SK-N-SH (cell line): ENCODE data around the gene ASIC1. TPM values are rescaled to one million over a fixed set of nuclear protein-coding genes. Genes with fewer than 3 reads are reported as not detected.
A peak's percentile ranks its signal among the peaks of the same experiment; 100 is the strongest.

Experiments
- CTCF ChIA-PET: fragments of 300-600, 350-600 bp; formaldehyde crosslinking; extraction: SDS; loops from one replicate; lab custom pipeline; 2021; lab: Yijun Ruan, JAX
- POLR2A ChIA-PET: fragments of 350-600 bp; sonication (Branson Sonifier 250); formaldehyde crosslinking; extraction: SDS; loops from one replicate; lab custom pipeline; 2020; ENCODE audit warnings: antibody characterized with exemption, inconsistent platforms; lab: Yijun Ruan, JAX
- DNase-seq: peaks from one replicate; pipeline ENCODE4 v3.0.0; 2012
- H2AFZ ChIP-seq: fragments of 200-600 bp; sonication (generic); 2 replicates; pipeline ENCODE4 v1.8.1; 2016; ENCODE audit warnings: antibody characterized with exemption, mild to moderate bottlenecking, low read depth
- H3F3A ChIP-seq: fragments of 200-600 bp; sonication (generic); replicated peaks from 2 replicates; pipeline ENCODE3; 2016; ENCODE audit warnings: antibody characterized with exemption, mild to moderate bottlenecking; ENCODE audit not compliant: insufficient read depth
- H3K27ac ChIP-seq, 2 experiments: fragments of 200-500 bp in 1 of 2; fragments of 200-600 bp in 1 of 2; sonication (Bioruptor generic) in 1 of 2; sonication (generic), shearing (Covaris generic) in 1 of 2; 2 replicates each; pipeline versions ENCODE4 v1.5.1 to v1.6.1; 2014 to 2016; ENCODE audit warnings: low read depth in 2 of 2, inconsistent platforms in 1 of 2, low read length in 1 of 2, mild to moderate bottlenecking in 1 of 2, mixed read lengths in 1 of 2
- H3K27me3 ChIP-seq: fragments of 200-600 bp; sonication (generic), shearing (Covaris generic); 2 replicates; pipeline ENCODE4 v1.6.1; 2016; ENCODE audit warnings: mixed run types; ENCODE audit not compliant: insufficient read depth
- H3K36me3 ChIP-seq, 2 experiments: fragments of 200-500 bp in 1 of 2; fragments of 200-600 bp in 1 of 2; sonication (Bioruptor generic) in 1 of 2; sonication (generic) in 1 of 2; replicated peaks in 1 of 2; 2 replicates each; pipeline versions ENCODE3 to v1.5.1; 2014 to 2016; ENCODE audit warnings: low read length in 1 of 2, mild to moderate bottlenecking in 1 of 2; ENCODE audit not compliant: insufficient read depth in 2 of 2, control insufficient read depth in 1 of 2
- H3K4me1 ChIP-seq, 2 experiments: fragments of 200-500 bp in 1 of 2; fragments of 200-600 bp in 1 of 2; sonication (Bioruptor generic) in 1 of 2; sonication (generic), shearing (Covaris generic) in 1 of 2; 2 replicates each; pipeline versions ENCODE4 v1.5.1 to v1.6.1; 2014 to 2016; ENCODE audit warnings: low read depth in 1 of 2, low read length in 1 of 2, mixed run types in 1 of 2; ENCODE audit not compliant: insufficient read depth in 2 of 2, control insufficient read depth in 1 of 2
- H3K4me2 ChIP-seq: fragments of 200-600 bp; sonication (generic), shearing (Covaris generic); 2 replicates; pipeline ENCODE4 v1.6.1; 2017; ENCODE audit warnings: mixed run types
- H3K4me3 ChIP-seq, 2 experiments: fragments of 200-500 bp in 1 of 2; fragments of 200-600 bp in 1 of 2; sonication (Bioruptor generic) in 1 of 2; sonication (generic), shearing (Covaris generic) in 1 of 2; 2 replicates each; pipeline versions ENCODE4 v1.5.1 to v1.8.1; 2014 to 2016; ENCODE audit warnings: low read depth in 2 of 2, inconsistent platforms in 1 of 2, low read length in 1 of 2, mild to moderate bottlenecking in 1 of 2, mixed read lengths in 1 of 2, moderate library complexity in 1 of 2
- H3K79me2 ChIP-seq: fragments of 200-600 bp; sonication (generic); 2 replicates; pipeline ENCODE4 v1.8.1; 2017; ENCODE audit warnings: mild to moderate bottlenecking; ENCODE audit not compliant: insufficient read depth
- H3K9ac ChIP-seq: fragments of 200-600 bp; sonication (generic); 2 replicates; pipeline ENCODE4 v1.6.1; 2017; ENCODE audit warnings: mixed run types
- H3K9me2 ChIP-seq: fragments of 200-600 bp; sonication (generic); 2 replicates; pipeline ENCODE4 v1.6.1; 2017; ENCODE audit warnings: mixed run types
- H3K9me3 ChIP-seq: fragments of 200-600 bp; sonication (generic); 2 replicates; pipeline ENCODE4 v1.6.1; 2017; ENCODE audit warnings: mixed run types, mild to moderate bottlenecking, moderate library complexity
- H4K20me1 ChIP-seq: fragments of 200-600 bp; sonication (generic); 2 replicates; pipeline ENCODE4 v1.6.1; 2017; ENCODE audit warnings: mild to moderate bottlenecking, mixed run types; ENCODE audit not compliant: insufficient read depth
- FOSL2 ChIP-seq: IDR thresholded peaks from 2 replicates; pipeline ENCODE4 v1.4.0; 2012; ENCODE audit warnings: low read depth, mild to moderate bottlenecking, moderate library complexity, borderline replicate concordance
- GATA2 ChIP-seq: sonication (generic); formaldehyde crosslinking; IDR thresholded peaks from 2 replicates; pipeline ENCODE4 v1.5.0; 2020; ENCODE audit warnings: mild to moderate bottlenecking, missing genetic modification reagents
- MXI1 ChIP-seq: IDR thresholded peaks from 2 replicates; pipeline ENCODE4 v1.6.1; 2012; ENCODE audit warnings: mild to moderate bottlenecking, low read depth, low read length, improper control_type of control experiment
- RAD21 ChIP-seq: IDR thresholded peaks from 2 replicates; pipeline ENCODE4 v1.6.1; 2012; ENCODE audit warnings: mild to moderate bottlenecking, low read length
- RXRA ChIP-seq: IDR thresholded peaks from 2 replicates; pipeline ENCODE4 v1.4.0; 2012; ENCODE audit warnings: low read depth, mild to moderate bottlenecking, borderline replicate concordance
- SMC3 ChIP-seq: IDR thresholded peaks from 2 replicates; pipeline ENCODE4 v1.6.1; 2012; ENCODE audit warnings: low read depth, low read length, improper control_type of control experiment
- WGBS: methylation state at CpG from one replicate; pipeline ENCODE4 v1.1.6; 2017; ENCODE audit warnings: low lambda C conversion rate; 5-methylcytosine and 5-hydroxymethylcytosine counted together
- polyA plus RNA-seq, 3 experiments: library from polyadenylated mRNA; depleted of rRNA; stranded (reverse); fragments of >200 nt; gene quantifications; 2 replicates each; pipeline ENCODE4 v1.2.3, GENCODE V29; 2012
- TF ChIP-seq, protein P1 (sequence below): fragments of 200-600 bp; sonication (generic); IDR thresholded peaks from 2 replicates; pipeline ENCODE4 v1.6.1; 2017; ENCODE audit warnings: antibody characterized with exemption, mild to moderate bottlenecking, moderate library complexity
- TF ChIP-seq, protein P2 (sequence below): fragments of 150-350 bp; IDR thresholded peaks from 2 replicates; pipeline ENCODE4 v1.6.1; 2017; ENCODE audit warnings: antibody characterized with exemption, low read length, low read depth, borderline replicate concordance

ASIC1 gene
- polyA plus RNA-seq, 1 of the 3 experiments (the other 2 are of a cell fraction), result 28.4 TPM

DNA sequence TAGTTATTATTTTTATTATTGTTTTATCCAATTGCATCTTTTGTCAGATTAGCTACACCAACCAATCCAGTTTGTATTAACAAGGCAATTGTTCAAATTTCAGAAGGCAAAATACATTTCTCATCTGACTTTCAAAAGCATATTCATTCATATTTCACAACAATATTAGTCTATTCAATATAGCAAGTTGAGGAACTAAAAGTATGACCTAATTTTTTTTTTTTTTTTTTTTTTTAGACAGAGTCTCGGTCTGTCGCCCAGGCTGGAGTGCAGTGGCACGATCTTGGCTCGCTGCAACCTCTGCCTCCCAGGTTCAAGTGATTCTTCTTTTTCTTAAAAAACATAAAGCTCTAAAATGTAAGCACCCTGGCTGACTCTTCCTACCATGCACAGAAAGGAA, 71.9 kb downstream of the ASIC1 start (continued):
- TF ChIP-seq, protein P1, sequence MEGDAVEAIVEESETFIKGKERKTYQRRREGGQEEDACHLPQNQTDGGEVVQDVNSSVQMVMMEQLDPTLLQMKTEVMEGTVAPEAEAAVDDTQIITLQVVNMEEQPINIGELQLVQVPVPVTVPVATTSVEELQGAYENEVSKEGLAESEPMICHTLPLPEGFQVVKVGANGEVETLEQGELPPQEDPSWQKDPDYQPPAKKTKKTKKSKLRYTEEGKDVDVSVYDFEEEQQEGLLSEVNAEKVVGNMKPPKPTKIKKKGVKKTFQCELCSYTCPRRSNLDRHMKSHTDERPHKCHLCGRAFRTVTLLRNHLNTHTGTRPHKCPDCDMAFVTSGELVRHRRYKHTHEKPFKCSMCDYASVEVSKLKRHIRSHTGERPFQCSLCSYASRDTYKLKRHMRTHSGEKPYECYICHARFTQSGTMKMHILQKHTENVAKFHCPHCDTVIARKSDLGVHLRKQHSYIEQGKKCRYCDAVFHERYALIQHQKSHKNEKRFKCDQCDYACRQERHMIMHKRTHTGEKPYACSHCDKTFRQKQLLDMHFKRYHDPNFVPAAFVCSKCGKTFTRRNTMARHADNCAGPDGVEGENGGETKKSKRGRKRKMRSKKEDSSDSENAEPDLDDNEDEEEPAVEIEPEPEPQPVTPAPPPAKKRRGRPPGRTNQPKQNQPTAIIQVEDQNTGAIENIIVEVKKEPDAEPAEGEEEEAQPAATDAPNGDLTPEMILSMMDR, result no peak
- no peak for TF ChIP-seq RXRA

DNA sequence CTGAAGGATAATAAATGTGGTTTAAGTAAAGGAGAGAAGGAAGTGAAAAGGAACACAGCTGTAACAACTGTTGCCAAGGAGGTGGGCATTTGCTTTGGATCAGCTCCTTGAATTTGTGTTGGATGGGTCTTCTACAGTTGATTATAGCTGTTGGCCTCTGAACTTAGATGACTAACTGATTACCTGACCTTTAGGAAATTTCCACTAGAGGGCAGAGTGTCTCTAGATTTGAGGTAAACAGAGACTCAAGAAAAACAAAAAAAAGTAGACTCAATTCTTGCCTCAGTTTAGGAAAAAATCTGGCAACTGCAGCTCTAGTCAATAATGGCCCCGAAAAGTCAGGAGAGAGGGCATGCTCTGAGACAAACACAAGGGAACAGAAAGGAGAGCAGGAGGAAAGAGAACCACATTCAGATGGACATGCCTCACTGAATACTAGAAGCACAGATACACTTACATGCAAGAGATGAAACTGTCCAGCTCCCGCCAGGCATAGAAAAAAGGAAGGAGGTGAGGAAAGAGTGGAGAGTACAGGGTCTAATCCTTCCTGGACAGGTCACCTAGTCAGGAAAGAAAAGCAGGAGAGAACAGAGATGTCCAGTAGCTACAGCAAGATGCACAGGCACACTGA, 75.2 kb downstream of the ASIC1 start:
- Histone ChIP-seq H3K9me3 (no peaks in the 10 kb centered on the region), H3K9me2 (no peaks in the 10 kb centered on the region), H3K9ac (no peak overlapping the region), H3K4me3 (no peak overlapping the region; a peak in 1 of 4 replicates), H3K79me2 (peaks cover 12% of the 10 kb centered on the region), H3K27ac (0 out of 4 replicates have a peak overlapping the region, but pooled peaks of 1 of the 2 experiments have one; percentile 19)
- peak; percentile 38 for DNase-seq
- TF ChIP-seq SMC3 (peak; percentile 49), GATA2 (CRISPR knock-in tag) (peak; percentile 27; the same call in 1 of the 2 replicates), FOSL2 (0 out of 2 replicates have a peak, but pooled peaks have one; percentile 3), MXI1 (no peak), RAD21 (peak; percentile 70)
- TF ChIP-seq, protein P2, sequence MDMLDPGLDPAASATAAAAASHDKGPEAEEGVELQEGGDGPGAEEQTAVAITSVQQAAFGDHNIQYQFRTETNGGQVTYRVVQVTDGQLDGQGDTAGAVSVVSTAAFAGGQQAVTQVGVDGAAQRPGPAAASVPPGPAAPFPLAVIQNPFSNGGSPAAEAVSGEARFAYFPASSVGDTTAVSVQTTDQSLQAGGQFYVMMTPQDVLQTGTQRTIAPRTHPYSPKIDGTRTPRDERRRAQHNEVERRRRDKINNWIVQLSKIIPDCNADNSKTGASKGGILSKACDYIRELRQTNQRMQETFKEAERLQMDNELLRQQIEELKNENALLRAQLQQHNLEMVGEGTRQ, result no peak
- TF ChIP-seq, protein P1, result peak; percentile 80
- TF ChIP-seq, all 33 proteins: peak for 5
- ChIA-PET CTCF (interaction anchor here (0.6 to 5.5 kb wide), 45 partner anchors 8 to 268 kb away, joined by 3 to 38 read pairs (median 4); partner anchors contain the start of genes COX14, LIMA1 and SMARCD1), POLR2A (interaction anchor here (0.6 to 1.2 kb wide), 2 partner anchors 20 to 1987 kb away, joined by 3 read pairs; partner anchors contain the start of gene COX14)
- H3F3A ChIP-seq, result peaks cover 22% of the 10 kb centered on the region
- no peak overlapping the region for H3K4me2 ChIP-seq
- WGBS, result 71% methylated on average over 2 of the region's 2 CpGs
- H4K20me1 ChIP-seq, result no peaks in the 10 kb centered on the region
- H2AFZ ChIP-seq, result no peak overlapping the region
- peaks cover 3 to 10% of the 10 kb centered on the region in 2 experiments; a peak in 3 of 4 replicates for H3K4me1 ChIP-seq
- H3K27me3 ChIP-seq, result no peaks in the 10 kb centered on the region
- H3K36me3 ChIP-seq, result peaks cover 56 to 68% of the 10 kb centered on the region in 2 experiments

Other genes starting within 250 kb of the ASIC1 start
- 8.7 and 8.9 TPM in 2 replicates for gene NCKAP5L, start 229.2 kb upstream of the ASIC1 start, polyA plus RNA-seq (2012; rRNA removed)
- 2.3 and 3.8 TPM in 2 replicates for gene BCDIN3D, start 214.5 kb upstream of the ASIC1 start, polyA plus RNA-seq (2012; rRNA removed)
- gene FAIM2, start 153.7 kb upstream of the ASIC1 start, polyA plus RNA-seq (2012; rRNA removed), result 6.3 and 11.3 TPM in 2 replicates
- gene AQP2, start 106.9 kb upstream of the ASIC1 start, polyA plus RNA-seq (2012; rRNA removed), result not detected in 2 replicates
- 0.08 and 0.10 TPM in 2 replicates for gene AQP5, start 95.7 kb upstream of the ASIC1 start, polyA plus RNA-seq (2012; rRNA removed)
- 0.10 and 0.21 TPM in 2 replicates for gene AQP6, start 84.6 kb upstream of the ASIC1 start, polyA plus RNA-seq (2012; rRNA removed)
- 21.5 and 23.4 TPM in 2 replicates for gene RACGAP1, start 32.1 kb upstream of the ASIC1 start, polyA plus RNA-seq (2012; rRNA removed)
- 58.5 and 77.2 TPM in 2 replicates for gene SMARCD1, start 27.7 kb downstream of the ASIC1 start, polyA plus RNA-seq (2012; rRNA removed)
- 0.07 and 0.26 TPM in 2 replicates for gene GPD1, start 46.4 kb downstream of the ASIC1 start, polyA plus RNA-seq (2012; rRNA removed)
- gene COX14, start 54.6 kb downstream of the ASIC1 start, polyA plus RNA-seq (2012; rRNA removed), result 204 and 218 TPM in 2 replicates
- gene CERS5, start 109.8 kb downstream of the ASIC1 start, polyA plus RNA-seq (2012; rRNA removed), result 56.9 and 68.3 TPM in 2 replicates
- 96.6 and 148 TPM in 2 replicates for gene LIMA1, start 225.9 kb downstream of the ASIC1 start, polyA plus RNA-seq (2012; rRNA removed)